Activated naive CD4-positive, alpha-beta T cell treated with anti-CD3 and anti-CD28 coated beads, Interleukin-2, amount 10 ng/mL, durations not matched to agents 7 days and 5 days (primary cell): Measurements from ENCODE around the gene FTH1.

Source experiments
- CTCF ChIA-PET: fragments of 350-600 bp; sonication (Branson Sonifier 250); formaldehyde crosslinking; loops from one replicate; lab custom pipeline; 2021; ENCODE audit warnings: antibody characterized with exemption; lab: Charles Lee
- DNase-seq: peaks from one replicate; pipeline ENCODE4 v3.0.0-alpha.2; 2020
- H3K27ac Mint-ChIP-seq: one replicate; pipeline ENCODE4 v1.8.0; 2021; ENCODE audit warnings: mild to moderate bottlenecking, moderate library complexity, mixed read lengths
- H3K27me3 Mint-ChIP-seq: one replicate; pipeline ENCODE4 v1.8.0; 2021; ENCODE audit warnings: mild to moderate bottlenecking, mixed read lengths
- H3K36me3 Mint-ChIP-seq: one replicate; pipeline ENCODE4 v1.8.0; 2021; ENCODE audit warnings: mixed read lengths
- H3K4me1 Mint-ChIP-seq: one replicate; pipeline ENCODE4 v1.8.0; 2021; ENCODE audit warnings: mixed read lengths
- H3K4me3 Mint-ChIP-seq: one replicate; pipeline ENCODE4 v1.8.0; 2021; ENCODE audit warnings: mild to moderate bottlenecking, moderate library complexity, mixed read lengths
- H3K9me3 Mint-ChIP-seq: one replicate; pipeline ENCODE4 v1.8.0; 2021; ENCODE audit warnings: mixed read lengths

FTH1 gene

DNA sequence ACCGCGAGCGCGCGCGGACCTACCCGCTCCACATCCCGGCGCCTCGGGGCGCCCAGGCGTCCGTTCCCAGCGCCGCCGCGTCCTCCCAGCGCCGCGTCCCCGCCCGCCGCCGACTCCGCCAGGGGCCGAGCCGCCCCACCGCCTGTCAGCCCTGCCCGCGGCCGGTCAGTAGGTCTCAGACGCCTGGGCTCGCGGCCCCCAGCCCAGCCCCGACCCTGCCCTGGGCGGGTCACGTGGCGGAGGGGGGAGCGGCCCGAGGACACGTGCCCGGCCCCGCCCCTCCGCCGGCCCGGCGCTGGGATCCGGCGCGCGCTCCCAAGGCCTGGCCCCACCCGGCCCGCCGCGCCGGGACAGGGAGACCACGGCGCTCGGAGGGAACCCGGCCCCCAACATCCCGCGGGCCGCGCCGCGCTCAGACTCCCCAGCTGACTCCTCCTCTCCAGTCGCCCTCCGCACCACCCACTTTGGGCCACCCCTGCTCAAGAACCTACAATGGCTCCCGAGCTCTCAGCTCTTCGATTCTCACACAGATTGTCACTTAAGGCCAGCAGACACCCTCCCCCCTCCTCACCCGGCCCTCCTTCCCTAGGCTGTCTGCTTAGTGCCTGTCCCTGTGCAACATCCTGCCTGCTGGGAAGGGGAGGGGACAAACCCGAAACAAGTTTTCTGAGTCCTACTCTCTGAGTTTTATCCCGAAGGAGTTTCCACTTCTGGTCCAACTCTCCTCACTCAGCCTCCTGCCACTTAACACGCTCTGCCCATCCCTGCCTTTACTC, 49.9 kb downstream of the FTH1 start, which contains the start of gene RAB3IL1:
TSS of gene RAB3IL1 (minus strand) at position 233 of the 776 bp plus-strand sequence. CDS start at position 34, 199 bp downstream.
- Mint-ChIP-seq H3K4me1 (peaks cover 9% of the 10 kb centered on the region), H3K36me3 (no peaks in the 10 kb centered on the region), H3K27ac (no peak within 1 kb of the TSS), H3K9me3 (no peaks in the 10 kb centered on the region), H3K27me3 (peaks cover 80% of the 10 kb centered on the region), H3K4me3 (peak within 1 kb of the TSS; percentile 58)
- CTCF ChIA-PET: interaction anchor here (0.9 kb wide), 1 partner anchor 20 kb away, joined by 3 read pairs; no protein-coding TSS in a partner anchor
- DNase-seq: no peak

DNA sequence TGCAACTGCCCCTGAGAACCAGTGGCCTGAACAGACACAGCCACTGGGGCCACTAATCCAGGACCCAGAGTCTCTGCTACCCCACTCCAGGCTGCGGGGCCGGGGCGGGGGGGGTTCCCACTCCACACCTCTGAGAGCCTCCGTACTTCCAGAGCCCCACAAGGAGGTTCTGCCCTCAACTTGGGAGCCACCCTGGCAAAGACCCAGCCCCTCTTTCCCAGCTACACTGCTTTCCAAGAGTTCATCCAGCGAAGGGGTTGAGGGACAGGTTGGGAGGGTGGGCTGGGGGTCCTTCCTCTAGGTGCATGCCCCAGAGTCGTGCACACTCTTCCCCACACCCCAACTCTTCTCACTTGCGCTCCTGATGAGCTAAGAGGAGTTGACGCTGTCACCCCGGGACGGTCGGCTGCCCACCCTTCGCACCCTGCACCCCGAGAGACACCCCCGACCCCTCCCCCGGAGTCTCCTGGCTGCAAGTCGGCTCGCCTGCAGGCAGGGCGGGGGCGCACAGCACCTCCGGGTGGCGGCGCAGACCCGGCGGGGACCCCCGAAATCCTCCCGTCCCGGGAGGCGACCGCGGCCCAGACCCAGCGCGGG, 50.6 kb downstream of the FTH1 start:
- H3K36me3 Mint-ChIP-seq: no peaks in the 10 kb centered on the region
- DNase-seq: no peak
- H3K4me1 Mint-ChIP-seq: peaks cover 9% of the 10 kb centered on the region
- CTCF ChIA-PET: interaction anchor here (0.9 to 2.3 kb wide), 2 partner anchors 19 to 31 kb away, joined by 3 to 5 read pairs; no protein-coding TSS in a partner anchor
- H3K9me3 Mint-ChIP-seq: no peaks in the 10 kb centered on the region
- H3K4me3 Mint-ChIP-seq: peak overlapping the region; percentile 44
- peaks cover 77% of the 10 kb centered on the region for H3K27me3 Mint-ChIP-seq
- no peak overlapping the region for H3K27ac Mint-ChIP-seq

DNA sequence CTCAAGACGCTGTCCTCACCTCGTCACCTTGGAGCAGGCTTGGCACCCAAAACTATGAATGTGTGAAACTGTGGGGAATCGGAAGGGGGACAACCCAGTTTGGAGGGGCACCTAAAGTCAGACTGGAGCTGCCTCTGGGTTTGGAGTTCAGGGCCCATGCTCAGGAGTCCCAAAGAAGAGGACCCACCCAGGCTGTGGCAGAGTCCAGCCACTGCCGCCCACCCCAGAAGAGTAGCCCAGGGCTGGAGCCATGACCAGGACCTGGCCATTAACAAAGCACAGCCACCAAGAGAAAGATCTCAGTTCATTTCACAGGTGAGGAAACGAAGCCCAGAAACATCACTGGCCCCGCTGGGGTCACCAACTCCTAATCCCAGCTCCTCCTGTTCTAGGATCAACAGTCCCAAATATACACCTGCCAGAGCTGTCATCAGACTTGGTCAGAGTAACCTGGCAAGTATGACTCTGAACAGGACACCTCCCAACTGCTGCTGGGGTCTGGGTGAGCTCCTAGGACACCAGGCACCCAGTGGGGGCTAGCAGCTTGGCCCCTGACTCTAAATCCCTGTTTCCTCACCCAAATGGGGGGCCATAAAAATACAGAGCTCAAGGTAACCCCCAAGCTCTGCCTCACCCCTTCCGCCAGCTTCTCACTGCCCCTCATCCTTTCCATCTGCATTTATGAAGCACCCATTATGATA, 52.8 kb downstream of the FTH1 start:
- no peak overlapping the region for H3K4me3 Mint-ChIP-seq
- H3K27me3 Mint-ChIP-seq: peaks cover 58% of the 10 kb centered on the region
- H3K9me3 Mint-ChIP-seq: no peaks in the 10 kb centered on the region
- H3K36me3 Mint-ChIP-seq: no peaks in the 10 kb centered on the region
- DNase-seq: no peak
- H3K4me1 Mint-ChIP-seq: peaks cover 9% of the 10 kb centered on the region
- H3K27ac Mint-ChIP-seq: no peak overlapping the region
- CTCF ChIA-PET: interaction anchor here (1.1 to 3.2 kb wide), 3 partner anchors 15 to 193 kb away, joined by 4 to 10 read pairs (median 5); no protein-coding TSS in a partner anchor
